DOHH2 (cell line): Measurements from ENCODE around the gene RASIP1.

Source experiments
- EZH2phosphoT487 ChIP-seq: fragments of 200-600 bp; sonication (generic); IDR thresholded peaks from 2 replicates; pipeline ENCODE4 v1.6.1; 2017; ENCODE audit warnings: borderline replicate concordance, mild to moderate bottlenecking, antibody characterized with exemption, low read length, moderate library complexity, mixed read lengths
- TF ChIP-seq, protein P1 (sequence below): fragments of 200-600 bp; sonication (generic); IDR thresholded peaks from one replicate; pipeline ENCODE4 v1.5.1; 2014; ENCODE audit warnings: antibody characterized with exemption, mild to moderate bottlenecking, low read depth, low read length; ENCODE audit not compliant: poor library complexity, severe bottlenecking

DNA sequence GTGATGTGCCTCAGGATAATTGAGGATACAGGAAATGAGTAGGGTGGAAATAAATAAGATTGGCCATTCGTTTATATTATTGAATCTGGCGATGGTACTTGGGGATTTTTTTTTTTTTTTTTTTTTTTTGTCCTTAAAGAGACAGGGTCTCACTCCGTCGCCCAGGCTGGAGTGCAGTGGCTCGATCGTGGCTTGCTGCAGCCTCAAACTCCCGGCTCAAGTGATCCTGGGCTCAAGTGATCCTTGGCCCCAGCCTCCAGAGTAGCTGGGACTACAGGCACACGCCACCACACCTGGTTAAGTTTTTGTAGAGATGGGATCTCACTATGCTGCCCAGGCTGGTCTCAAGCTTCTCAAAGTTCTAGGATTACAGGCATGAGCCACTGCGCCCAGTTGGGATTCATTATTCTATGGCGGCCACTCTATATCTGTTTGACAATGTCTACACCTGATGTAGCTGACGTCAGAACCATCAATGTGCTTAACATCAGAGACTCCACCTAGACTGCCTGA is 18.2 kb downstream of the RASIP1 start:
- TF ChIP-seq, protein P1, sequence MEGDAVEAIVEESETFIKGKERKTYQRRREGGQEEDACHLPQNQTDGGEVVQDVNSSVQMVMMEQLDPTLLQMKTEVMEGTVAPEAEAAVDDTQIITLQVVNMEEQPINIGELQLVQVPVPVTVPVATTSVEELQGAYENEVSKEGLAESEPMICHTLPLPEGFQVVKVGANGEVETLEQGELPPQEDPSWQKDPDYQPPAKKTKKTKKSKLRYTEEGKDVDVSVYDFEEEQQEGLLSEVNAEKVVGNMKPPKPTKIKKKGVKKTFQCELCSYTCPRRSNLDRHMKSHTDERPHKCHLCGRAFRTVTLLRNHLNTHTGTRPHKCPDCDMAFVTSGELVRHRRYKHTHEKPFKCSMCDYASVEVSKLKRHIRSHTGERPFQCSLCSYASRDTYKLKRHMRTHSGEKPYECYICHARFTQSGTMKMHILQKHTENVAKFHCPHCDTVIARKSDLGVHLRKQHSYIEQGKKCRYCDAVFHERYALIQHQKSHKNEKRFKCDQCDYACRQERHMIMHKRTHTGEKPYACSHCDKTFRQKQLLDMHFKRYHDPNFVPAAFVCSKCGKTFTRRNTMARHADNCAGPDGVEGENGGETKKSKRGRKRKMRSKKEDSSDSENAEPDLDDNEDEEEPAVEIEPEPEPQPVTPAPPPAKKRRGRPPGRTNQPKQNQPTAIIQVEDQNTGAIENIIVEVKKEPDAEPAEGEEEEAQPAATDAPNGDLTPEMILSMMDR = no peak
- TF ChIP-seq EZH2phosphoT487 = no peak
